ENCODE measurements around the gene EDIL3.

GRCh38 chr5:83993803-83994202 lies 390.9 kb downstream of the EDIL3 start:
- TF ChIP-seq SETDB1 (CRISPR knock-in tag; IDR thresholded peaks at IDR 0.05; ENCODE audit: borderline replicate concordance) (no peak), EP300 (IDR thresholded peaks at IDR 0.05; ENCODE audit: low read depth in 2 of 2, low read length in 2 of 2) (no peak), EP300 (CRISPR knock-in tag; IDR thresholded peaks at IDR 0.05; ENCODE audit: borderline replicate concordance) (no peak), POLR2A (IDR thresholded peaks at IDR 0.05; ENCODE audit: insufficient read depth in 1 of 2, low read depth in 2 of 2, low read length in 2 of 2) (no peak)

All from HepG2 (cell line).